Testis (tissue), 3 donors: ENCODE measurements around the gene IL7R. TPM values are rescaled to one million over a fixed set of nuclear protein-coding genes. Genes with fewer than 3 reads are reported as not detected.

Experiments used
- DNase-seq: peaks from one replicate; pipeline ENCODE4 v3.0.0-alpha.2; 2019
- H3K27ac ChIP-seq, 2 donors: fragments of 200-600 bp; sonication (generic); one replicate each; pipeline ENCODE4 v1.5.1; 2019
- H3K27me3 ChIP-seq: fragments of 200-600 bp; sonication (generic); one replicate; pipeline ENCODE4 v1.5.1; 2019
- H3K36me3 ChIP-seq: fragments of 200-600 bp; sonication (generic); one replicate; pipeline ENCODE4 v1.5.1; 2017; ENCODE audit warnings: low read depth; ENCODE audit errors: missing control alignments
- H3K4me1 ChIP-seq: fragments of 200-600 bp; sonication (generic); one replicate; pipeline ENCODE4 v1.5.1; 2019
- H3K4me3 ChIP-seq, 2 donors: fragments of 200-600 bp; sonication (generic); one replicate each; pipeline ENCODE4 v1.5.1; 2017 to 2019
- H3K9me3 ChIP-seq: fragments of 200-600 bp; sonication (generic); one replicate; pipeline ENCODE4 v1.5.1; 2017
- POLR2A ChIP-seq: fragments of 450-650 bp; IDR thresholded peaks from one replicate; pipeline ENCODE4 v1.6.1; 2017; ENCODE audit warnings: antibody characterized with exemption, mild to moderate bottlenecking, moderate library complexity
- WGBS, 2 donors: methylation state at CpG; one replicate each; pipeline ENCODE4 v1.1.5; 2018; 5-methylcytosine and 5-hydroxymethylcytosine counted together
- intact Hi-C: fragments of 100-400 bp; cut with DNase I; formaldehyde crosslinking; loops from one replicate; pipeline ENCODE4 v1.15.1; 2023; ENCODE audit warnings: low total_unique reads
- polyA plus RNA-seq: library from polyadenylated mRNA; stranded (reverse); fragments of 350-450 nt; fragmentation: Illumina TruSeq; extraction: RNeasy Lipid Tissue Mini Kit (QIAGEN cat#74804); gene quantifications from one replicate; pipeline ENCODE4 v1.2.3, GENCODE V29; 2014; ENCODE audit warnings: low read depth, low replicate concordance; ENCODE audit not compliant: insufficient read depth
- small RNA-seq, 2 donors: library from RNA; depleted of rRNA; stranded (forward); fragments of <200 nt; gene quantifications; one replicate each; pipeline ENCODE3, GENCODE V24; 2016
- total RNA-seq, 2 donors: library from RNA; depleted of rRNA; stranded (reverse); fragments of >200 nt; gene quantifications; one replicate each; pipeline ENCODE4 v1.2.3, GENCODE V29; 2016
- TF ChIP-seq, protein P1 (sequence below), 3 experiments: fragments of 450-650 bp in 2 of 3; fragments of 200-600 bp in 1 of 3; sonication (generic) in 1 of 3; IDR thresholded peaks; one replicate each; pipeline ENCODE4 v1.5.1; 2016 to 2019; ENCODE audit warnings: antibody characterized with exemption in 3 of 3, mild to moderate bottlenecking in 2 of 3, moderate library complexity in 1 of 3

The IL7R gene
- total and polyA plus RNA-seq, 3 donors from 2014 or later: 7.6 to 17.5 (median 12.1) TPM

DNA sequence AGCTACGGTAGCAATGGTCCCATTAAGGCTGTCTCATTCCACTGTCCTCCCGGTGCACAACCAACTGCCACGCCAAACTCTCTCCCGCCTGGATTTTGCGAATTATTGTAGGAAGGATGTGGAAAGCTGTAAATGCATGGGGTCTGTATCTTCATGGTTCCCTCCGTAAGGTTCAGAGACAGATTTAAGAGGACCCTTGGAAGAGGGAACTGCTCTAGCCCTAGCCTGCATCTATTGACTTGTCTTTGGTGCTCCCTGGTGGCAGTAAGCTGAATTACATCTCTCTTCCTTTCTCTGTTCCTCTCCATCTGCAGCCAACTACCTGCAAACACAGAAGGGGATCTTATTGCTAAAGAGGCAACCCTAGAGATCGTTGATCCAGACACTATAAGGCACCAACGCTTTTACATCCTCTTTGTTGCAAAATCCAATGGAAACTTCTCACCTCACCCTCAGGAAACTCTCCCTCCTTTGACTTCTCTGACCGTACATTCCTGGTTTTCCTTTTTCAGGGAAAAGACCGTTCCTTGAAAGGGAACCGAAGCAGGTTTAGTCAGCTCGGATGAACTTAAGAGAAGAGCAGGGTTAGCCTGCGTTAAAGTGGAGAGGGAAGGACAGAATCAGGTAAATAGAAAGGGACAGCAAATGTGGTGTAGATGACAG lies 69.8 kb downstream of the IL7R start:
- Histone ChIP-seq H3K27me3 (no peaks in the 10 kb centered on the region), H3K4me1 (peaks cover 6% of the 10 kb centered on the region), H3K4me3 (peak overlapping the region in 1 of 2 donors; percentile 37), H3K36me3 (no peaks in the 10 kb centered on the region), H3K9me3 (no peaks in the 10 kb centered on the region), H3K27ac (no peak overlapping the region)
- DNase-seq: peak; percentile 81
- WGBS, 2 donors: 29 to 33% methylated on average over 13 of the region's 13 CpGs
- TF ChIP-seq POLR2A: no peak
- TF ChIP-seq, protein P1, sequence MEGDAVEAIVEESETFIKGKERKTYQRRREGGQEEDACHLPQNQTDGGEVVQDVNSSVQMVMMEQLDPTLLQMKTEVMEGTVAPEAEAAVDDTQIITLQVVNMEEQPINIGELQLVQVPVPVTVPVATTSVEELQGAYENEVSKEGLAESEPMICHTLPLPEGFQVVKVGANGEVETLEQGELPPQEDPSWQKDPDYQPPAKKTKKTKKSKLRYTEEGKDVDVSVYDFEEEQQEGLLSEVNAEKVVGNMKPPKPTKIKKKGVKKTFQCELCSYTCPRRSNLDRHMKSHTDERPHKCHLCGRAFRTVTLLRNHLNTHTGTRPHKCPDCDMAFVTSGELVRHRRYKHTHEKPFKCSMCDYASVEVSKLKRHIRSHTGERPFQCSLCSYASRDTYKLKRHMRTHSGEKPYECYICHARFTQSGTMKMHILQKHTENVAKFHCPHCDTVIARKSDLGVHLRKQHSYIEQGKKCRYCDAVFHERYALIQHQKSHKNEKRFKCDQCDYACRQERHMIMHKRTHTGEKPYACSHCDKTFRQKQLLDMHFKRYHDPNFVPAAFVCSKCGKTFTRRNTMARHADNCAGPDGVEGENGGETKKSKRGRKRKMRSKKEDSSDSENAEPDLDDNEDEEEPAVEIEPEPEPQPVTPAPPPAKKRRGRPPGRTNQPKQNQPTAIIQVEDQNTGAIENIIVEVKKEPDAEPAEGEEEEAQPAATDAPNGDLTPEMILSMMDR (IDR thresholded peaks at IDR 0.05): peak; percentile 89 to 93 (median 91)
- intact Hi-C loops: loop anchor here (5.0 to 10.0 kb wide), 2 partner anchors 149 to 312 kb away; partner anchors contain the start of gene SPEF2

Small RNA genes lying within 50 kb of the gene (small RNA-seq; reads per million reads assigned to genes)
- gene AC112204.1: 0 reads per million in 2 donors

Other genes with a start within 250 kb of the IL7R start
- gene SPEF2, start 239.0 kb upstream of the IL7R start, total RNA-seq: 10 to 100 TPM; 17.8 to 22.7 TPM
- 15.9 TPM for gene SPEF2, start 239.0 kb upstream of the IL7R start, polyA plus RNA-seq
- 1 to 10 TPM; 3.5 to 4.5 TPM for gene CAPSL, start 81.7 kb downstream of the IL7R start, total RNA-seq
- gene CAPSL, start 81.7 kb downstream of the IL7R start, polyA plus RNA-seq: 28.5 TPM
- 1 to 10 TPM; 4.3 to 7.5 TPM for gene UGT3A1, start 134.5 kb downstream of the IL7R start, total RNA-seq
- gene UGT3A1, start 134.5 kb downstream of the IL7R start, polyA plus RNA-seq: 12.4 TPM
- 10 to 100 TPM in 1 of 2 donors, 1 to 10 TPM in 1; 6.9 to 10.8 TPM for gene UGT3A2, start 210.0 kb downstream of the IL7R start, total RNA-seq
- 14.9 TPM for gene UGT3A2, start 210.0 kb downstream of the IL7R start, polyA plus RNA-seq